Stimulated activated effector memory CD8-positive, alpha-beta T cell treated with anti-CD3 and anti-CD28 coated beads, Interleukin-12 subunit alpha, Interleukin-12 subunit beta, amount 100 ng/mL, for 72 hours (primary cell): ENCODE measurements around the gene SYT13.

Source experiments
- ATAC-seq: fragments of 150-1000 bp; cut with Tn5 transposase; 2 replicates; pipeline ENCODE4 v1.10.0; 2021
- DNase-seq, 2 donors: peaks; one replicate each; pipeline ENCODE4 v3.0.0; 2021 to 2022; ENCODE audit warnings: low spot score in 2 of 2
- H3K27ac Mint-ChIP-seq: one replicate; pipeline ENCODE4 v1.8.0; 2022; ENCODE audit warnings: mild to moderate bottlenecking, mixed read lengths
- H3K36me3 Mint-ChIP-seq: one replicate; pipeline ENCODE4 v1.8.0; 2022; ENCODE audit warnings: mild to moderate bottlenecking, mixed read lengths
- H3K4me1 Mint-ChIP-seq: one replicate; pipeline ENCODE4 v1.8.0; 2022; ENCODE audit warnings: mixed read lengths
- H3K4me3 Mint-ChIP-seq: one replicate; pipeline ENCODE4 v1.8.0; 2022; ENCODE audit warnings: mild to moderate bottlenecking, mixed read lengths
- H3K9me3 Mint-ChIP-seq: one replicate; pipeline ENCODE4 v1.8.0; 2022; ENCODE audit warnings: mixed read lengths

The SYT13 gene

GRCh38 chr11:45267652-45268299, 18.4 kb downstream of the SYT13 start:
- no peak for DNase-seq
- no peaks in the 10 kb centered on the region for H3K4me1 Mint-ChIP-seq
- no peak overlapping the region for H3K27ac Mint-ChIP-seq
- ATAC-seq = no peak
- no peaks in the 10 kb centered on the region for H3K9me3 Mint-ChIP-seq
- no peak overlapping the region for H3K4me3 Mint-ChIP-seq
- H3K36me3 Mint-ChIP-seq = no peaks in the 10 kb centered on the region

- Mint-ChIP-seq H3K4me1 (no peaks in the 10 kb centered on the region), H3K4me3 (no peak overlapping the region), H3K27ac (no peak overlapping the region), H3K36me3 (no peaks in the 10 kb centered on the region), H3K9me3 (no peaks in the 10 kb centered on the region)
- ATAC-seq = no peak
- DNase-seq = peak; percentile 14 to 57
These were observed 19.1 kb downstream of the SYT13 start for GRCh38 chr11:45267052-45267451.

GRCh38 chr11:45266676-45267020, 19.5 kb downstream of the SYT13 start:
- ATAC-seq (no peak), DNase-seq (no peak)
- H3K4me3 Mint-ChIP-seq = no peak overlapping the region
- no peaks in the 10 kb centered on the region for H3K36me3 Mint-ChIP-seq
- H3K4me1 Mint-ChIP-seq = no peaks in the 10 kb centered on the region
- no peak overlapping the region for H3K27ac Mint-ChIP-seq
- H3K9me3 Mint-ChIP-seq = no peaks in the 10 kb centered on the region

- no peak overlapping the region for H3K27ac Mint-ChIP-seq
- no peaks in the 10 kb centered on the region for H3K4me1 Mint-ChIP-seq
- ATAC-seq (no peak), DNase-seq (no peak)
- no peaks in the 10 kb centered on the region for H3K36me3 Mint-ChIP-seq
- no peaks in the 10 kb centered on the region for H3K9me3 Mint-ChIP-seq
- H3K4me3 Mint-ChIP-seq = no peak overlapping the region
These were observed 20.0 kb downstream of the SYT13 start for GRCh38 chr11:45265969-45266675.

GRCh38 chr11:45264839-45265515, 21.2 kb downstream of the SYT13 start:
- DNase-seq (no peak), ATAC-seq (no peak)
- Mint-ChIP-seq H3K27ac (no peak overlapping the region), H3K4me3 (no peak overlapping the region), H3K9me3 (no peaks in the 10 kb centered on the region), H3K4me1 (no peaks in the 10 kb centered on the region), H3K36me3 (no peaks in the 10 kb centered on the region)

- H3K27ac Mint-ChIP-seq = no peak overlapping the region
- no peaks in the 10 kb centered on the region for H3K9me3 Mint-ChIP-seq
- no peaks in the 10 kb centered on the region for H3K4me1 Mint-ChIP-seq
- no peak for DNase-seq
- H3K4me3 Mint-ChIP-seq = no peak overlapping the region
- H3K36me3 Mint-ChIP-seq = no peaks in the 10 kb centered on the region
- no peak for ATAC-seq
These were observed 22.4 kb downstream of the SYT13 start for GRCh38 chr11:45263773-45264172.

GRCh38 chr11:45262900-45263299, 23.2 kb downstream of the SYT13 start:
- no peaks in the 10 kb centered on the region for H3K36me3 Mint-ChIP-seq
- no peak for DNase-seq
- no peaks in the 10 kb centered on the region for H3K4me1 Mint-ChIP-seq
- no peak overlapping the region for H3K4me3 Mint-ChIP-seq
- H3K27ac Mint-ChIP-seq = no peak overlapping the region
- ATAC-seq = no peak
- H3K9me3 Mint-ChIP-seq = no peaks in the 10 kb centered on the region

GRCh38 chr11:45260071-45260470, 26.1 kb downstream of the SYT13 start:
- no peaks in the 10 kb centered on the region for H3K36me3 Mint-ChIP-seq
- H3K4me3 Mint-ChIP-seq = no peak overlapping the region
- H3K27ac Mint-ChIP-seq = no peak overlapping the region
- no peaks in the 10 kb centered on the region for H3K4me1 Mint-ChIP-seq
- ATAC-seq (no peak), DNase-seq (no peak)
- H3K9me3 Mint-ChIP-seq = no peaks in the 10 kb centered on the region

GRCh38 chr11:45259592-45259991, 26.5 kb downstream of the SYT13 start:
- no peak overlapping the region for H3K4me3 Mint-ChIP-seq

GRCh38 chr11:45258982-45259530, 27.1 kb downstream of the SYT13 start:
- H3K36me3 Mint-ChIP-seq = no peaks in the 10 kb centered on the region
- ATAC-seq = no peak
- no peaks in the 10 kb centered on the region for H3K4me1 Mint-ChIP-seq
- no peaks in the 10 kb centered on the region for H3K9me3 Mint-ChIP-seq
- no peak overlapping the region for H3K27ac Mint-ChIP-seq
- H3K4me3 Mint-ChIP-seq = no peak overlapping the region
- DNase-seq = no peak

More at GRCh38 chr11:45259592-45259991, 26.5 kb downstream of the SYT13 start:
- ATAC-seq (no peak), DNase-seq (no peak)
- no peaks in the 10 kb centered on the region for H3K4me1 Mint-ChIP-seq
- no peaks in the 10 kb centered on the region for H3K36me3 Mint-ChIP-seq
- no peak overlapping the region for H3K27ac Mint-ChIP-seq
- H3K9me3 Mint-ChIP-seq = no peaks in the 10 kb centered on the region

- Mint-ChIP-seq H3K36me3 (no peaks in the 10 kb centered on the region), H3K9me3 (no peaks in the 10 kb centered on the region), H3K27ac (no peak overlapping the region), H3K4me1 (no peaks in the 10 kb centered on the region), H3K4me3 (no peak overlapping the region)
- ATAC-seq (no peak), DNase-seq (no peak)
These were observed 32.1 kb downstream of the SYT13 start for GRCh38 chr11:45254070-45254469.

- Mint-ChIP-seq H3K4me1 (no peaks in the 10 kb centered on the region), H3K4me3 (no peak overlapping the region), H3K27ac (no peak overlapping the region), H3K36me3 (no peaks in the 10 kb centered on the region), H3K9me3 (no peaks in the 10 kb centered on the region)
- ATAC-seq (no peak), DNase-seq (no peak)
These were observed 32.5 kb downstream of the SYT13 start for GRCh38 chr11:45253640-45254039.

GRCh38 chr11:45252877-45253276, 33.3 kb downstream of the SYT13 start:
- no peak overlapping the region for H3K4me3 Mint-ChIP-seq
- H3K36me3 Mint-ChIP-seq = no peaks in the 10 kb centered on the region
- no peak for DNase-seq
- H3K27ac Mint-ChIP-seq = no peak overlapping the region
- no peak for ATAC-seq
- no peaks in the 10 kb centered on the region for H3K4me1 Mint-ChIP-seq
- no peaks in the 10 kb centered on the region for H3K9me3 Mint-ChIP-seq

GRCh38 chr11:45252134-45252856, 33.8 kb downstream of the SYT13 start:
- Mint-ChIP-seq H3K4me1 (no peaks in the 10 kb centered on the region), H3K36me3 (no peaks in the 10 kb centered on the region), H3K27ac (no peak overlapping the region), H3K4me3 (no peak overlapping the region), H3K9me3 (no peaks in the 10 kb centered on the region)
- peak; percentile 72 for ATAC-seq
- peak; percentile 27 to 71 for DNase-seq

GRCh38 chr11:45250035-45250718, 36.0 kb downstream of the SYT13 start:
- ATAC-seq = no peak

More at GRCh38 chr11:45250035-45250718, 36.0 kb downstream of the SYT13 start:
- no peaks in the 10 kb centered on the region for H3K36me3 Mint-ChIP-seq
- H3K4me1 Mint-ChIP-seq = no peaks in the 10 kb centered on the region
- no peak overlapping the region for H3K4me3 Mint-ChIP-seq
- DNase-seq = no peak
- no peaks in the 10 kb centered on the region for H3K9me3 Mint-ChIP-seq
- H3K27ac Mint-ChIP-seq = no peak overlapping the region
